PC-9 (cell line): ENCODE data around the gene CRPPA. TPM values are rescaled to one million over a fixed set of nuclear protein-coding genes. Genes with fewer than 3 reads are reported as not detected.

Source experiments
- BruUV-seq: library from RNA; stranded (reverse); fragments of 400-500 nt; replicated peaks from 2 replicates; lab custom pipeline; 2021; lab: Mats Ljungman, UMichigan
- CTCF ChIA-PET: fragments of 300-600 bp; sonication (Branson Sonifier 250); formaldehyde crosslinking; loops from one replicate; lab custom pipeline; 2022; ENCODE audit warnings: antibody characterized with exemption; lab: Charles Lee
- POLR2A ChIA-PET: fragments of 300-600 bp; sonication (Branson Sonifier 250); formaldehyde crosslinking; loops from one replicate; lab custom pipeline; 2022; ENCODE audit warnings: antibody characterized with exemption; ENCODE audit not compliant: unreplicated experiment; lab: Charles Lee
- DNase-seq, 2 experiments: peaks; one replicate each; pipeline versions ENCODE4 v3.0.0 to v3.0.0-alpha.2; 2015 to 2022; ENCODE audit warnings: mixed read lengths in 1 of 2
- H2AFZ ChIP-seq: fragments of 200-600 bp; sonication (generic); 2 replicates; pipeline ENCODE4 v1.8.1; 2017; ENCODE audit warnings: antibody characterized with exemption
- H3F3A ChIP-seq: fragments of 200-600 bp; sonication (generic); 2 replicates; pipeline ENCODE4 v1.8.1; 2017; ENCODE audit warnings: antibody characterized with exemption, mild to moderate bottlenecking, low read depth; ENCODE audit not compliant: insufficient read depth
- H3K27ac ChIP-seq: fragments of 200-600 bp; sonication (generic); 2 replicates; pipeline ENCODE4 v1.6.1; 2016; ENCODE audit warnings: mixed run types
- H3K27me3 ChIP-seq: fragments of 200-600 bp; sonication (generic); 2 replicates; pipeline ENCODE4 v1.6.1; 2016; ENCODE audit warnings: low read depth, mixed run types; ENCODE audit not compliant: insufficient read depth
- H3K36me3 ChIP-seq: fragments of 200-600 bp; sonication (generic); 2 replicates; pipeline ENCODE4 v1.6.1; 2016; ENCODE audit warnings: low read depth, mixed run types
- H3K4me1 ChIP-seq: fragments of 200-600 bp; sonication (generic); replicated peaks from 2 replicates; pipeline ENCODE4 v1.6.1; 2016; ENCODE audit warnings: mixed run types; ENCODE audit not compliant: insufficient read depth
- H3K4me2 ChIP-seq: fragments of 200-600 bp; sonication (generic); 2 replicates; pipeline ENCODE4 v1.6.1; 2017; ENCODE audit warnings: mixed run types
- H3K4me3 ChIP-seq: fragments of 200-600 bp; sonication (generic); 2 replicates; pipeline ENCODE4 v1.6.1; 2016; ENCODE audit warnings: mixed run types
- H3K79me2 ChIP-seq: fragments of 200-600 bp; sonication (generic); 2 replicates; pipeline ENCODE4 v1.6.1; 2017; ENCODE audit warnings: low read depth, mixed run types
- H3K9me2 ChIP-seq: fragments of 200-600 bp; sonication (generic); 2 replicates; pipeline ENCODE4 v1.8.1; 2017; ENCODE audit warnings: mild to moderate bottlenecking; ENCODE audit not compliant: insufficient read depth
- H3K9me3 ChIP-seq: fragments of 200-600 bp; sonication (generic); 2 replicates; pipeline ENCODE4 v1.8.1; 2016; ENCODE audit warnings: low read depth; ENCODE audit not compliant: insufficient read depth
- H4K20me1 ChIP-seq: fragments of 200-600 bp; sonication (generic); 2 replicates; pipeline ENCODE4 v1.8.1; 2017; ENCODE audit not compliant: insufficient read depth
- EZH2 ChIP-seq: fragments of 200-600 bp; sonication (generic); IDR thresholded peaks from 2 replicates; pipeline ENCODE4 v1.8.0; 2017; ENCODE audit warnings: antibody characterized with exemption, low read depth
- intact Hi-C: fragments of 100-400 bp; cut with micrococcal nuclease; formaldehyde crosslinking; loops from one replicate; pipeline ENCODE4 v1.10.0; 2022; ENCODE audit not compliant: unreplicated experiment
- total RNA-seq: library from RNA; stranded (reverse); gene quantifications from 2 replicates; pipeline ENCODE4 v1.2.3, GENCODE V29; 2021
- TF ChIP-seq, protein P1 (sequence below): fragments of 200-600 bp; sonication (generic); conservative IDR thresholded peaks from 2 replicates; pipeline ENCODE4 v1.6.1; 2017; ENCODE audit warnings: mixed run types, antibody characterized with exemption, mild to moderate bottlenecking, moderate library complexity

CRPPA gene
- total RNA-seq, 1 experiment from 2014 or later, result 9.2 TPM

- no peak for TF ChIP-seq EZH2
- TF ChIP-seq, protein P1, sequence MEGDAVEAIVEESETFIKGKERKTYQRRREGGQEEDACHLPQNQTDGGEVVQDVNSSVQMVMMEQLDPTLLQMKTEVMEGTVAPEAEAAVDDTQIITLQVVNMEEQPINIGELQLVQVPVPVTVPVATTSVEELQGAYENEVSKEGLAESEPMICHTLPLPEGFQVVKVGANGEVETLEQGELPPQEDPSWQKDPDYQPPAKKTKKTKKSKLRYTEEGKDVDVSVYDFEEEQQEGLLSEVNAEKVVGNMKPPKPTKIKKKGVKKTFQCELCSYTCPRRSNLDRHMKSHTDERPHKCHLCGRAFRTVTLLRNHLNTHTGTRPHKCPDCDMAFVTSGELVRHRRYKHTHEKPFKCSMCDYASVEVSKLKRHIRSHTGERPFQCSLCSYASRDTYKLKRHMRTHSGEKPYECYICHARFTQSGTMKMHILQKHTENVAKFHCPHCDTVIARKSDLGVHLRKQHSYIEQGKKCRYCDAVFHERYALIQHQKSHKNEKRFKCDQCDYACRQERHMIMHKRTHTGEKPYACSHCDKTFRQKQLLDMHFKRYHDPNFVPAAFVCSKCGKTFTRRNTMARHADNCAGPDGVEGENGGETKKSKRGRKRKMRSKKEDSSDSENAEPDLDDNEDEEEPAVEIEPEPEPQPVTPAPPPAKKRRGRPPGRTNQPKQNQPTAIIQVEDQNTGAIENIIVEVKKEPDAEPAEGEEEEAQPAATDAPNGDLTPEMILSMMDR, result no peak
- Histone ChIP-seq H3K9me3 (peaks cover 42% of the 10 kb centered on the region), H3K4me2 (no peak overlapping the region), H3K27ac (no peak overlapping the region), H3K79me2 (no peaks in the 10 kb centered on the region), H3K4me3 (no peak overlapping the region), H3K9me2 (no peaks in the 10 kb centered on the region; the same call in 1 of the 2 replicates), H4K20me1 (no peaks in the 10 kb centered on the region), H3K27me3 (no peaks in the 10 kb centered on the region), H2AFZ (no peak overlapping the region), H3F3A (peaks cover 51% of the 10 kb centered on the region), H3K4me1 (no peaks in the 10 kb centered on the region), H3K36me3 (peaks cover 10% of the 10 kb centered on the region; the same call in 1 of the 2 replicates)
- POLR2A ChIA-PET, result no interaction called here
- no TSS peak for BruUV-seq
- intact Hi-C loops, result no loop called here
- no peak for DNase-seq
- CTCF ChIA-PET, result no interaction called here
Measured at GRCh38 chr7:16396766-16397500, 24.4 kb downstream of the CRPPA start.

DNA sequence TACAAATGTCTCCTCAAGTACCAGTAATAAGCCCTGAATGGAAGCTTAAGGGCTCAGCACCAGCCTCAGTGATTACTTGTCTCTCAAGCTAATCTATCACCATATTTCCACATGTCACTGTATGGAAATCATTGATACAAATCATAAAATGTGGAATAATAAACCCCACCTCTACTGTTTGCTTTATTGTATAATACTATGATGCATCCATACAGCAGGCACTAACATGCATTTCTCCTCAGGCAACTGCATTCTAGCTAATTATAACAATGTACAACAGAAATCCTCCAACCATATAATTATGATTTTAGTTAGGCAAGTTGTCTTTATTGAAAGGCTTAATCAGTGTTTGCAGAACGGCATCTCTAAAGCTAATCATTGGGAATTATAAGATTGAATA is 26.2 kb downstream of the CRPPA start:
- Histone ChIP-seq H3K36me3 (peaks cover 10% of the 10 kb centered on the region; the same call in 1 of the 2 replicates), H3K4me3 (no peak overlapping the region), H3K9me2 (no peaks in the 10 kb centered on the region; the same call in 1 of the 2 replicates), H3K79me2 (no peaks in the 10 kb centered on the region), H3K9me3 (peaks cover 37% of the 10 kb centered on the region), H3K27ac (no peak overlapping the region), H3K27me3 (no peaks in the 10 kb centered on the region), H2AFZ (no peak overlapping the region), H3F3A (peaks cover 43% of the 10 kb centered on the region), H4K20me1 (no peaks in the 10 kb centered on the region), H3K4me2 (no peak overlapping the region), H3K4me1 (no peaks in the 10 kb centered on the region)
- no TSS peak for BruUV-seq
- intact Hi-C loops, result no loop called here
- ChIA-PET POLR2A (no interaction called here), CTCF (no interaction called here)
- DNase-seq, result no peak
- TF ChIP-seq, protein P1, result no peak
- no peak for TF ChIP-seq EZH2

DNA sequence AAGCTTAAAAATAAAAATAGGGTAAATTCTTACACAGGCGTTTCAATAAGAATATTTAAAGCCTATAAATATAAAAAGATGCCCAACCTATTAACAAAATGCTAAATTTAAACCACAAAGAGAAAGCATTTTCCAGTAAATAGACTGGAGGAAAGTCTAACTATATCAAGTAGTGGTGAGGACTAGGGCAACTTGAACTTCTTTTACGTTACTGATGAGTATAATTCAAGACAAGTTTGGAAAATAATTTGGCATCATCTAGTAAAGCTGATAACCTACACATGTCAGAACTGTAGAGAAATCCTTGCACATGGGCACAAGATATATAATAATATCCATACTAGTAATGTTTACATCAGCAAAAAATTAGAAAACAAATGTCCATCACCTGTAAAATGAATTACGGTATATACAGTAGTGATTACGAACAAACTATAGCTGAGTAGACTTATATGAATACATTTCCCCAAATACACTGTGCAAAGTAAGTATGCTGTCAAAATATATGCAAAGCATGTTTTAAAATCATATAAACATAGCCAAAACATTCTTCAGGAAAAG is 27.4 kb downstream of the CRPPA start:
- Histone ChIP-seq H3F3A (peaks cover 31% of the 10 kb centered on the region), H3K27me3 (no peaks in the 10 kb centered on the region), H2AFZ (no peak overlapping the region), H3K4me1 (no peaks in the 10 kb centered on the region), H3K4me2 (no peak overlapping the region), H3K4me3 (no peak overlapping the region), H3K9me3 (peaks cover 26% of the 10 kb centered on the region), H3K36me3 (peaks cover 6% of the 10 kb centered on the region; the same call in 1 of the 2 replicates), H3K79me2 (no peaks in the 10 kb centered on the region), H3K9me2 (no peaks in the 10 kb centered on the region; the same call in 1 of the 2 replicates), H4K20me1 (no peaks in the 10 kb centered on the region), H3K27ac (no peak overlapping the region)
- no peak for DNase-seq
- TF ChIP-seq, protein P1, result no peak
- no peak for TF ChIP-seq EZH2
- CTCF ChIA-PET, result no interaction called here
- intact Hi-C loops, result no loop called here
- POLR2A ChIA-PET, result no interaction called here
- BruUV-seq, result no TSS peak
